Measurements from ENCODE around the gene ZNF124.

Gene ZNF124

GRCh38 chr1:247119600-247120407 is 52.0 kb downstream of the ZNF124 start:
- no peak for DNase-seq (ENCODE audit: low read depth)
- H3K4me3 ChIP-seq (ENCODE audit: low read depth, low read length) = no peak overlapping the region
- no peak for TF ChIP-seq CTCF (conservative IDR thresholded peaks at IDR 0.05; ENCODE audit: low read depth, low read length)

DNA sequence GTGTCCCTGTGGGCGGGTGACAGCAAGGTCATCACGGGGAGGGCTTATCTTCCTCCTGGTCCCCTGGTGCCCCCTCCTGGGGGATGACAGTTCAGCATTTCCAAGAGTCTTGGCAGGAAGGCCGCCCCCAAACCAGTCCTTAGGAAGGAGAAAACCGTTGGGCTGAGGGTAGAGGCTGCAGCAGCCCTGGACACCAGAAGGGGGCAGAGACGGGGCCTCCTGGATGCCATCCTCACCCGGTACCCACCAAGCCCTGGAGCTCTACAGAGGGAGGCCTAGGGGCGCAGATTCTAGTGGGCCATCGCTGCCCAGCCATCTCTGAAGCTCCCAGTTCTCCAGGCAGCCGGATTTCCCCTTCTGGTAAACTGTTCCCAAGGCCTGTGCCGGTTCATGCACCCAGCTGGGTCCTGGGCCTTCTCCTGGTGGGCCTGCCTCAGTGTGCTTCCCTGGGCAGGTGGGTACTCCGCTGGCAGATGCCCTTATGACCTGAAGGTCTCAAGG is 52.8 kb downstream of the ZNF124 start:
- peak; percentile 36 for DNase-seq (ENCODE audit: low read depth)
- H3K4me3 ChIP-seq (ENCODE audit: low read depth, low read length) = no peak overlapping the region
- TF ChIP-seq CTCF (conservative IDR thresholded peaks at IDR 0.05; ENCODE audit: low read depth, low read length) = peak; percentile 42

- DNase-seq (ENCODE audit: low read depth) = no peak
- TF ChIP-seq CTCF (conservative IDR thresholded peaks at IDR 0.05; ENCODE audit: low read depth, low read length) = no peak
- no peak overlapping the region for H3K4me3 ChIP-seq (ENCODE audit: low read depth, low read length)
Observed at GRCh38 chr1:247115545-247115944, 56.3 kb downstream of the ZNF124 start.

DNA sequence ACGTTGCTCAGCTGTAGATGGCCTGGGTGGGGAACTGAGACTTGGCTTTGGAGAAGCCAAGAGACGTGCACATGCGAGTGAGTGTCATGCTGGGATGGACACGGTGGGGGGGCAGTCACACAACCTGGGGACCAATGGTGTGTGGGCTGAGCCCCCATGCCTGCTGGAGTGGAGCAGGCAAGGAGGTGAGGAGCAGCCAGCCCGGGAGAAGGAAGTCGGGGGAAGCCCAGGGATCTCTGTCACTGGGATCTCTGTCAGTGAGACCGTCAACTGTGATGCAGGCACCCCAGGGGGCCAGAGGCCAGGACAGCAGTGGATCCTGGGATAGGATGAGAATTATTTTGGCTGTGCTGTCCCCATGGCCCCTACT is 56.7 kb downstream of the ZNF124 start:
- no peak for DNase-seq (ENCODE audit: low read depth)
- TF ChIP-seq CTCF (conservative IDR thresholded peaks at IDR 0.05; ENCODE audit: low read depth, low read length) = no peak
- H3K4me3 ChIP-seq (ENCODE audit: low read depth, low read length) = no peak overlapping the region

- no peak for DNase-seq (ENCODE audit: low read depth)
- H3K4me3 ChIP-seq (ENCODE audit: low read depth, low read length) = no peak overlapping the region
- TF ChIP-seq CTCF (conservative IDR thresholded peaks at IDR 0.05; ENCODE audit: low read depth, low read length) = no peak
Observed at GRCh38 chr1:247114351-247115140, 57.3 kb downstream of the ZNF124 start.

GRCh38 chr1:247113733-247114271 is 58.0 kb downstream of the ZNF124 start:
- DNase-seq (ENCODE audit: low read depth) = no peak
- no peak overlapping the region for H3K4me3 ChIP-seq (ENCODE audit: low read depth, low read length)
- TF ChIP-seq CTCF (conservative IDR thresholded peaks at IDR 0.05; ENCODE audit: low read depth, low read length) = no peak
